Pons (tissue), 1 donor: Measurements from ENCODE around the gene SHB.

Experiments
- DNase-seq: peaks from one replicate; pipeline ENCODE4 v3.0.0-alpha.2; 2016; ENCODE audit warnings: low spot score

The SHB gene

DNA sequence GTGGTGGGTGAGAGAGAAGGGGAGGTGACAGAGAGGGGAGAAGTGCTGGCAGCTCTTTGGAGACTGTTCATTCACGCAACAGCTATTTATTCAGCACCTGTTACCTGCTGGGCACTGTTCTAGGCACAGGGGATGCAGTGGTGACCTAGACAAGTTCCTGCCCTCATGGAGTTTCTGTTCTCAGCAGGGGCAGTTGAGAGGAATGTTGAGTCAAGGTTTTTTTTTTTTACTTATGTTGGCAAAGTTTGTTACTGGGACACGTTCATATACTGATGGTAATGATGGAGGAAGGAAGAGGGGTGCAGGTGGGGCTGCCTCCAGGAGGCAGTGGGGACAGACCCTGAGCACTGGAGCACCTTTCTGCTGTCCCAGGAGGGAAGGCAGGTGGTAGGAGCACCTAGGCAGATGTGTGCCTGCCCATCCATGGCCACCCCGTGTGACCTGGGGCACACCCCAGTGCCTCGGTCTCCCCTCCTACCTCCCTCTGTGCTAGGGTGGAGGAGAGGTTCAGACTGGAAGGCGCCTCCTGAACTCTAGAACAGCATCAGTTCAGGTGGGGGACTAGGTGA, 115.7 kb downstream of the SHB start:
- DNase-seq = no peak

DNA sequence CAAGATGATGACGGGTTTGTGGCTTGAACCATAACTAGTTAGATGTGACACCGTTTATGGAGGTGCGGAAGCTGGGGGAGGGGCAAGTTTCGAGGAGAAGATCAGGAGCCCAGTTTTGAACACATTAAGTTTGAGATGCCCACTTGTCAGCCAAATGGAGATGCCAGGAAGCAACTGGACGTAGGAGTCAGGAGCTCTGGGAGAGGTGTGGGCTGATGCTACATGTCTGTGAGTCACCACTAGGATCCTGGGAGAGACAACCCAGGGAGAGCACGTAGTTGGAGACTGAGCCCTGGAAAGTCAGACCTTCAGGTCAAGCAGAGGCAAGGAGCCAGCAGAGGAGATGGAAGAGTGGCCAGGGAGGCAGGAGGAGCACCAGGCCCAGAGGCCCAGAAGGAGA, 116.3 kb downstream of the SHB start:
- no peak for DNase-seq

DNA sequence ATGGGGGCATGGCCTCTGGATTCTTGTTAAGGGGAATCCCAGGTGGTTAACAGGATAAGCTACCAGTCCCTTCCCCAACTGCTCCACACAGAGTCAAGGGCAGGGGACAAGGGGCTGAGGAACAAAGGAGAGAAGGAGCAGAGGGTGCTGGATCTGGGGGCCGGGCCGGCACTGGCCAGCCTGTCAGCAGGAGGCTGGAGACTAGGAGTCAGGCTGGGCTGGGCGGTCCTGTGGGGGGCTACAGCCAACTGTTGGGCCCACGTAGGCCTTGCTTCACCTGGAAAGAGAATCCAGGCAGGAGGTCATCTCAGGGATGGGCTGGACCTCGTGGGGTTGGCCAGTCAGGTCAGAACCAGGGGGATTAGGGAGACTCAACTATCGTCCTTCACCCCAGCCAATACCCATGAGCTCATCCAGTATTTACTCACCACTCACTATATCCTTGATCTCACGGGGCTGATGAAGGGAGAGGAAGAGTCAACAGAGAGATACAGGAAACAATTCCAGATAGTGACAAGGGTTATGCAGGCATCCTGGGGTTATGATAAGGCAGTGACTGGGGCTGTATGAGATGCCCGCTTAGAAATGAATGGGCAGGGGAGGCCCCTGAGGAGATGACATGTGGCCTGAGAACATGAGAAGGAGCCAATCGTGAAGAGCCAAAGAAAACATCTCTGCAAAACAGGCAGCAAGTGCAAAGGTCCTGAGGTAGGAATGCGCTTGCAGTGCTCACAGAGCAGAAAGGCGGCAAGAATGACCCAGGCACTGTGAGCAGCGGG, 117.2 kb downstream of the SHB start:
- DNase-seq = no peak

DNA sequence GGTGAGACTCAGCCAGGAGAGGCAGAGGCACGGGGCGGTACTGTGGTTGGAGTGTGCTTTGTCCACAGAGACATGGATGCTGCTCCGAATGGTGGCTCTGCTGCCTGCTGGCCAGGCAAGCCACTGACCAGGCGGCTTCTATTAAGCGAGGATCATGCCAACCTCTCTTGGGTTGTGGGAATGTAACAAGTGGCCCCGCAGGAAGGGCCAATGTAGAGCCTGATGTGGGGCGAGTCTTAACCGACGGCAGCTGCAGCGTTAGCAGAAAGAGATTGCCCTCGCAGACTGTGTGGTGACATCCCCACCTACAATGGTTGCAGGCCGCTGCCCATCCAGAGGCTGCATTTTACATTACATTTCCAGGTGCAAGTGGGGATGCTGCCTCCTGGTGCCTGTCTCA, 118.5 kb downstream of the SHB start:
- DNase-seq = no peak

DNA sequence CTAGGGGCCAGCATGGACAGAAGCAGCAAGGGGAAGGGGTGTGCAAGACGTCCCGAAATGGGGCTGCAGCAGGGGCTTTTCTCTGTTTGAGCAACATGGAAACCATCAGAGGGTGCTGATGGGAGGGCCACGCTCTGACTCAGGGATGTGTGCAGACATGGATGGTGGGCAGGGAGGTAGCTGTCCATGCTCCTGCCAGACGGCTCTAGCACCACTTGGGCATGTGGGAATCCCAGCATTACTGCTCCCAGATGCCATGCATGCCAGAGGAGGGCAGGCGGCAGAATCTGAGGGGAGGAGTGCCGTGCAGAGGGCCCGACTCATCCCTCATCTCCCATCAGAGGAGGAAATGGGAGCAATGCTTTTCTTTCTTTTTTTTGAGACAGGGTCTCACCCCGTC, 119.5 kb downstream of the SHB start:
- no peak for DNase-seq

DNA sequence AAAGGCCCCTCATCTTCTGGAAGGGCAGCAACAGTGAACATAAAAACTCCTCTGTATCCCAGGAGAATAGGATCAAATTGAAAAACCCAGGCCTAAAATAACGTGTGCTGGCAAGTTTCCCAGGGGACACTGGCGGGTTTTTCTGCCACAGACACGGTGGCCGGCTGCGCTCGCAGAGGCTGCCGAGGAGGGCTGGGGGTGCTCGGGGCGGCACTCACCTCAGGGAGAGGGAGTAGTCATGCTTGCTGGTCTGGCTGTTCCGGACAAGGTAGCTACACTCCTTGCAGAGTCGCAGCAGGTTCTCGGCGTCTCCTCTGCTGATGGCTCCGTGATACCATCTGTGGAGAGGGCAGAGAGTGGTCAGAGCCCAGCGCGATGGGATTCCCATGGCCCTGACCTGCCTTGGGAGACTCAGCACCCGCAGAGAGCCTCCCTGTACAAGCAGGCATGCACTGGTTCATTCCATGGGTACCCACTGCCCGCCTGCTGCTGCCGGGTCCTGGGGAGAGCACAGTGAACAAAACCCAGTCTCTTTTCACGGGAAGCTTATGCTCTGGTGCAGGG, 120.5 kb downstream of the SHB start:
- DNase-seq = no peak

DNA sequence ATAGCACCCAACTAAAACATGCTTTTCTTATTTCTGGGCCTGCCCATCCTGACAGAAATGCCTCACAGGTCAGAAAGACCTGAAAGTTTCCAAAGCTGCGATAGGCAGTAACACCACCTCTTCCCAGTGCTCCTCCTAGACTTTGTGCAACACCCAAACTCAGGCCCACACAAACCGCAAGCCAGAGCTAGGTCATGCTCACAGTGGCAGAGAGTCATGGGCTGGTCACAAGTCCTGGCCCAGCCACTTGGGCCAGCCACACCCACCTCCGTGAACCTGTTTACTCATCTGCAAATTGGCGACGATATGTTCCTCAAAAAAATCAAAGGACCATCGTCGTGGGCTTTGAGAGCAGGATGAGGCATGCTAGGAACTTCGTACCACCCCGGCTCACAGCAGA, 121.0 kb downstream of the SHB start:
- no peak for DNase-seq

DNA sequence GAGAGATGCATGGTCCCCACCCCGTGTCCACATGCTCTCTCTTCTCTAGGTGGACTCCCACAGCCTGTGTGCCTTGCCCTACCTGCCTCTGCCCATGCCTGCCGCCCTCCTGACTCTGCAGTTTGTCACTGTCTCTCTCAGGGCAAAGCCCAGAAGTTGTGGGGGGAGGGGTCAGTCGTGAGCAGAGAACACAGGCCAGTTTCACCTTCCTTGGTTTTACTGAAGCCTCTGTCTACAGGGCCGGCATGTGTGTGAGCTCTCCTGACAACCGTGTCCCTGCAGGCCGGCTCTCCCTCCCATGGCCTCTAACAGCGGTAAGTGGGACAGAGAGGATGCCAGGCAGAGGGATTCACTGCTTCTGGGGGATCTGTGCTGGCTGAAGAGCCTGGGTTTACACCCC, 121.6 kb downstream of the SHB start:
- no peak for DNase-seq

DNA sequence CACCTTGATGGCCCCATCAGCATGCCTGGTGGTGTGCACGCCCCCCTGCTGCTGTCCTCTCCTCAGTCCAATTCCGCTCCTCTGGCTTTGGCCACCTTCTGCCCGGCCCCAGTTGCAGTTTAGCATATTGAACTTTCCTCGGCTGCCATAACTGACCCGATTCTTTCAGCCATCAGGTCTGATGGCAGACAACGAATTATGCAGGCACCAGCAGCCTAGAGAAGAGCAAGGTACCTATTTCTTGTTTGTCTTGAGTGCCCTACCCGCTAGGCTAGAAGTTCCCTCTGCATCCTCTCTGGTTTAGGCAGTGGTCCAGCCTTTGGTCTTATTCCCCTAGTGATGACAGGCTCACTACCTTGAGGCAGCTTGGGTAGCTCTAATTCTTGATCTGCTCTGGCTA, 122.1 kb downstream of the SHB start:
- no peak for DNase-seq

DNA sequence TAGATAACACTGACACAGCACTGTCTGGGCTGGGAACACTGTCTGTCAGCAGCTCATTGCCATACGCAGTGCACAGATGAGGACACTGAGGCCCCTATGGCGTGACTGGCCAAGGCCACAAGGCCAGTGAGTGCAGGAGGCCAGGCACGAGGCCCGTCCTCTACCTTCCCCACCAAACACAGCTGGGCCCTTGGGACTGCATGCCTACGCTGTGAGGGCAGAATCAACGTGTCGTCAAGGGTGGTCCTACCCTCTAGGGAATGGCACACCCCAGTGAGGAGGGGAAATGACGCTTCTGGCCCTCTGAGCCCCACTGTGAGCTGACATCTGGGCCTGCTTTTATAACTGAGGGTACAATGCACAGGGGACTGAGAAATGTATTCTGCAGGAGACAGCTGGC, 123.0 kb downstream of the SHB start:
- DNase-seq = no peak

DNA sequence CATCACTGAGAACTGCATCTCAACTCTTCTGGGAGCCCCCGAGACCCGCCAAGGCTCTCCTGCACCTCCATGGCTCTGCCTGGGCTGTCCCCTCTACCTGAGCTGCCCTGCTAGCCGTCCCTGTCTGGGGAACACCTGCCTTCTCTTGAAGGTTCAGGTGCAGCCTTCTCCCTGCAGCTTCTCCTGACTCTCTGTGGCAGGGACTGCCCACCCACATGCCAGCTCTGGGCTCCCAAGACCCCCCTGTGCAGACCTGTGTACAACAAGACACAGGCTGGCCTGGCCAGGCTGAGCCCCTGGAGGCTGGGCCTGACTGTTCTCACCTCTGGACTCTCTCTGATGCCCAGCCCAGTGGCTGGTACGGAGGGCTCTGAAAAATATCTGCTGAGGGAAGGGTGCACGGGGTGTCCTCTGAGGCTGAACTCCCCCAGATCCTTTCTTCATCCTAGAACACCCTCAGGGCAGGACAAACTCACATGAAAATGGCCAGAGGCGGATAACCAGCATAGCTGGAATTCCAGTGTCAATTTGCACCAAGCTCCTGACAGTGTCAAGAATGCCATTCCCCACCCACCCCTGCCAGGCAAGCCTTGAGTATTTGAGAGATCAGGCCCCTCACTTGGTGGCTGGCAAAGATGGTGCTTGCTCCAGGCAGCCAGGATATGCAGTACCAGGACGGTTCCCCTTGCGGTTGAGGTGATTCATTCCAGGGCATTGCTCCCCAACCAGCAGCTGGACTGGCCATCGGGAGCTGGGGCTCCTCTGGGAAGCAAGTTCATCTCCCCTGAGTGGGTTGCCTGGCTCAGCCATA, 124.2 kb downstream of the SHB start:
- no peak for DNase-seq

DNA sequence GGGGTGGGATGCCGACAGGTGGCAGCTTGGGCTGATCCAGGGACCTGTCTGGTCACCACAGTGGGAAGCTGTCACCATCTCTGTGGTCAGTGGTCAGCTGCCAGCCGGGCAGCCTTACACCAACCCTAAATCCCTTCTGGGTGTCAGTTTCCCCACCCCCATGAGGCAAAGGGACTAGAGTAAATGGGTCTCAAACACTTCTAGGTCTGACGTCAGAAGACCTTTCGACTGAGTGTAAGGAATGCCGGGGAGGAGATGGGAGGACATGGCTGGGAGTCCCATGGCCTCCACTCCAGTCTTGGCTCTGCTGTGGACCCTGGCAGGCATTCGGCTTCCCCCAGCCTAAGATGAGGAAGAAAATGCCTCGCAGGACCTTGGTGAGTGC, 124.8 kb downstream of the SHB start:
- no peak for DNase-seq

DNA sequence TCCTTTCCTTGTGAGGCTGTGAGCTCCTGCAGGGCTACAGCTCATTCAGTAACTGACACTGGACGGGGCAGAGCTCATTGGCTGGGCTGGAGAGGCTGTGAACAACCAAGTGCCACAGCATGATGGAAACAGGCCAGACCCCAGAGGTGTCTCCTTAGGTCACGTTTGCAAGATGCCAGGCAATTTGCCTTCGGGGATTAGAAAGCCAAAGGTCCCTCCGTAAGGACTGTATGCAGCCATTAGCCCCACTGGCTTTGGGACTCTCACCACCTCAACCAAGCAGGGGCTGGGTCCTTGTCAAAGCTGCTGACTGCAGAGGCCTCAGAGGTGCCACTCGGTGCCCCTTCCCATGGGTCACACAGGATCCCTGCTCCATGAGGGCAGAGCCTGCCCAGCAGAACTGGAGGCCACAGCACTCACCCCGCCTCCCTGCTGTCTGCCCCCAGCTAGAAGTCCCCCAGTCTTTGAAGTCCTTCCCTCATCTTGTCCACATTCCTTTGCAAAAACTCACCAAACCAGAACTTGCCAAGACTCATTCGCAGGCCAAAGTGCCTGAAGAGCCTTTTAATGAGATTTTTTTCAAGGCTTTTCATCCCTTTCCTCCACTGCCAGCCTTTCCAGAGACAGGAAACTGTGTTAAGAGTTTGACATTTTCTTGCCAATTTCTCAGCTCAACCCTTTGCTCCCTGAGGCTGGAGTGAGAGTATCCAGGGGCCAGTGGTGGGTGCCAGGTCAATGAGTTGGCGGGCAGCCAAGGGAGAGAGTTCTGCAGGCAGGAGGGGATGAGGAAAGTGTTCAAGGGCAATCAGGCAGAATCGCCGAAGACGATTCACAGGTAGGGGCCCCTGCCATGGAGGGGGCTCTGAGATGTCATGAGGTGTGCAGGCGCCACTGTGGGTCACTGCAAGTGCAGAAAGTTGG, 125.4 kb downstream of the SHB start:
- no peak for DNase-seq

DNA sequence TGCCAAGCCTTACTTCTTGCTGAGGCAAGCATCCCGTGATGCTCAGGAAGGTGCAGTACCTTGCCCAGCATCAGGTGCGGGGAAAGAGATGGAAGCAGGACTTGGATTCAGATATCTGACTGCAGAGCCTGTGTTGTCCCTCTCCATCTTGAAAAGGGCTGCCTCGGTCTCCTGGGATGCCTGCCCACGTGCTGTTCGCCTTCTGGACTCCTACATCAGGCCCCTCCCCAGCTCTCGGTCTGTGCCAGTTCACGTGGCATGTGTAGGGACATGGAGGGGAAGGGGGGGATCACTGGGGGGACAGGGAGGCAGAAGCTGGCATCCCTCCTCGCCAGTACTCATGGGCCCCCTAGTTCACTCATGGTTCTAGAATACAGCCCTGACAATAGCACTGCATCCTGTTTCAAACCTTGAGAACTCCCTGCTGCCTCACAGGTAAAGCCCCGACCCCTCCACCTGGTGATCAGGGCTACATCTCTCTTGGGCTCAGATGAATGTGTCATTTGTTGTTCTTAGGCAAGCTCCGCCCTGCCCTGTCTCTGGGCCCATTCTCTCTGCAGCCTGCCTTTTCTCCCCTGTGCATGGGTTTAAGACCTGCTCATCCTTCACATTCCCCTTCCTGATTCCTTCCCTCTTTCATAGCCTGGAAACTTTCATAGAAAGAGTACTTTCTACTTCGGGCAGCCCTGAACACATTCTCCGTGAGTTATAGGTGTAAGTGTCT, 126.2 kb downstream of the SHB start:
- DNase-seq = no peak

DNA sequence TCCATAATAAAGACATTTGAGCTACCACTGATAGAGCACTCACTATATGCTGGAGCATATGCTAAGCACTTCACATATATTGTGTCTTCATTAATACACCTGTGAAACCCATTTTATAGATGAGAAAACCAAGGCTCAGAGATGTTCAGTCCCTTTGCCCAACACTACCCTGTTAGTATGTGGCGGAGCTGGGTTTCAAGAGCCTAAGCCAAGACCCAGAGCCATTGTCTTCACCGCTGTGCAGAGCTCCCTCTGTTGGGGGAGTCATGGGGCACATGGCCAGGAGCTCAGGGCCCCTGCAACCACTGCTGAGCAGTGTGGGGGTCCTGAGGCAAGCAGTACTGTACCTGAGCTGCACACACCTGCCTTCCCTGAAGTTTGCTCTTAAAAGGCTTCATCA, 127.8 kb downstream of the SHB start:
- no peak for DNase-seq

DNA sequence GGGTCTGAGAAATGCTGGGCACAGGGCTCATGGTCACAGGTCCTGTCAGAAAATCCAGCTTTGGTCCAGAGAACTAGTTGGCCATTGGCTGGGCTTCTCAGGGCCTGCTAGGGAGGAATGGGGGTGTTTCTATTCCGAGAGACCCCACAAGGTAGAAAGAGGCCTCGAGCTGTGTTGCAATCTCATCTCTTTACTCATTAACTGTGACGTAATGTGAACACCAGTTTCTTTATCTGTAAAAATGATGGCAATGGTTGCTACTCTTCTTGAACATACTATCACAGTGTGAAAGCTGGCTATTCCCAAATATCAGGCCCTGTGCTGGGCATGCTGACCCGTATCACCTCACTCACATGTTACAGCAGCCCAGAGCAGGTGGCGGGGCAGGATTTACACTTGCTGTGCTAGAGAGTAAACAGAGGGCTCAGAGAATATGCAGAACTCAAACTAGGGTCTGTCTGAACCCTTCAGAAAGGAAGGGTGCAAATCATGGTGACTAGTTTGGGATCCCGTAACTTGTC, 129.4 kb downstream of the SHB start:
- DNase-seq = no peak

DNA sequence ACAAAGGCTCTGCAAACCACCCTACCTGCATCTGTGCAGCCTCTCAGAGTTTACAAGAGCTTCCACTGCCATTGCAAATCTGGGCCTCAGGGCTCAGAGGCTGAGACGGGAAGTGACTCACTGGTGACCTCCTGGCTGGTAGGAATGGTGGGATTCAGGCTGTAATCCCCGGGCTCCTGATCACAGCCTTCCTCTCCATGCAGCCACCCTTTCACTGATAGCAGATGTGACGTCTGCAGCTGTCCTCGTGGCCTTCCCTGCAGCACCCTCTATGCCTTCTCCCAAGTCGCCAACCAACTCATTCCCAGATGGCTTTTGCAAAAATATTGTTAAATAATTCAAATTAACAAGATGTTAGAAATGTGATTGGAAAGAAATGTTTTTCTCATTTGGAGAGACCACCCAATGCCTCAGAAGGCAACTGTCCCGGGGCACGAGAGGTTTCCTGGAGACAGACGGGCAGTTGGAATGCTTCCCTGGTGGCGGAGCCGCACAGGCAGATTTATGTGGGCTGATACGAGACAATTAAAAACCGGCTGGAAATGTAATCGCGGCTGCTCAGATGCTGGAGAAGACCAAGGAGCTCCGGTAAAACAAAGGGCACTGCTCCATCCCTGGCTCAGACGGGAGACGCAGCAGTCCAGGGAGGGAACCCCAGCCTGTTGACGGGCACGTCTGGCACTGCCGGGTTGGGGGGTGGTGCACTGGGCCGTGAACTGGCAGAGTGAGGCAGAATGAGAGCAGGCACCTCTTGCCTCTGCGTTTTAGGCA, 130.7 kb downstream of the SHB start:
- no peak for DNase-seq

DNA sequence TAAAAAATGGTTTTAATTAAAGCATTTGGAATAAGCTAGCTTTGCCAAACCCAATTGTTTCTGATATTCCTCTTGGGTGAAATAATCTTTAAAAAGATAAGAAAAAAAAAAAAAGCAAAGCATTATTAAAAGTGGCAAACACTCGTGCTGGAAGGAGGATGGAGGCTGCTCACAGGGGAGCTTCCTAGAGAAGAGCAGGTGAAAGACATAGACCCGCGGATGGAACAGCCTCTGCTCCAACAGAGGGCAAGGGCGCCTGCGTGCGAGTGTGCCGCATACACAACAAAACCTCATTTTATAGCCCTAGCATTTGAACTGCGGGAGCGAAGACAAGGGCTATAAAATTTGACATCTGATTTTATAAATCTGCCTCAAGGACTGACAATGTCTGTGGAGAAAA, 131.7 kb downstream of the SHB start:
- DNase-seq = no peak

DNA sequence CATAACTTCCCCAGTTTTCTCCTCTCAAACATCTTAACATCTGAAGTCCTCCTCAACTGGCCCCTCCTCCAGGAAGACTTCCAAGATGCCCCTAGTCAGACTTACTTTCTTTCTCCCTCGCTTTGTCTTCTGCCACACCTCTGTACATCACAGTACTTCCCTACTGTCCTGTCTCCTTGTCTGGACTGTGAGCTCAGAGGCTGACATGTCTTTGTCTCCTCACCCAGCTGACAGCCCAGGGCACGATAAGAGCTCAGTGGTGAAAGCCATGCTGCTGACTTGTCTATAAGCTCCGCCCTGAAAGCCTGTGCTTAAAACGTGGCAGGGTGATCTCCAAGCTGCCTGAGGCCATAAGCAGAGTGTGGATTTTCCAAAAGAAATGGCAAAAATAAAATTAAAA, 132.1 kb downstream of the SHB start:
- no peak for DNase-seq

DNA sequence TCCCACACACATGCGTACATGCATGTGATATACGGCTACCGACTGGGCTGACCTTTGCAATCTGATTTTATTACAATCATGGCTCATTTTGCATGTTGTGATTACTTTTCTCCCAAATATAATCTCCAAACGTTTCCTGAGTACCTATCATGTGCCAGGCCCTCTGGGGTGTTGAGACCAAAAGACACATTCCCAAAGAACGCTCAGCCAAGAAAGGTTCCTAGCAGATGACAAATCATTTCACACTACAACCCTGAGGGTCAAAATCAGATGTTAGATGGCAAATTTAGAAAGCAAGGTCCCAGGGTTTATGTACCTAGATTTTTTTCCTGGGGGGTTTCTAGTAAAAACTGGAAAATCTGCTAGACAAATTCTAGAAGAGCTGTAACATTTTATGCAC, 132.7 kb downstream of the SHB start:
- DNase-seq = no peak
